Endothelial cell of umbilical vein (primary cell): ENCODE results near the gene ACVR2B. TPM values are rescaled to one million over a fixed set of nuclear protein-coding genes. Genes with fewer than 3 reads are reported as not detected.

ENCODE experiments used
- BruUV-seq: library from RNA; stranded (reverse); fragments of 400-500 nt; replicated peaks from 2 replicates; lab custom pipeline; 2021; lab: Mats Ljungman, UMichigan
- CTCF ChIA-PET: fragments of 300-600, 350-600 bp; sonication (Branson Sonifier 250); formaldehyde crosslinking; loops from one replicate; lab custom pipeline; 2021; ENCODE audit warnings: antibody characterized with exemption, inconsistent platforms; lab: Charles Lee
- POLR2A ChIA-PET: fragments of 300-600, 350-600 bp; sonication (Branson Sonifier 250); formaldehyde crosslinking; loops from one replicate; lab custom pipeline; 2021; ENCODE audit warnings: antibody characterized with exemption, inconsistent platforms; lab: Charles Lee
- DNase-seq: peaks from one replicate; pipeline ENCODE4 v3.0.0-alpha.2; 2011; ENCODE audit warnings: low read depth, low spot score
- FAIRE-seq: peaks from 2 replicates; lab custom pipeline; 2011; peaks lifted over from hg19 to GRCh38; lab: Jason Lieb, UNC
- H2AFZ ChIP-seq: 2 replicates; pipeline ENCODE4 v1.6.0; 2012; ENCODE audit warnings: low read depth, low read length, control low read depth, inconsistent platforms
- H3K27ac ChIP-seq: 2 replicates; pipeline ENCODE4 v1.5.1; 2011; ENCODE audit warnings: low read depth, mild to moderate bottlenecking, control low read depth, low read length, moderate library complexity; ENCODE audit not compliant: insufficient read depth
- H3K27me3 ChIP-seq, 2 experiments: 2 replicates each; pipeline versions ENCODE4 v1.6.0 to v1.6.1; 2011; ENCODE audit warnings: low read length in 2 of 2, mixed read lengths in 1 of 2; ENCODE audit not compliant: control insufficient read depth in 2 of 2, insufficient read depth in 2 of 2
- H3K36me3 ChIP-seq, 2 experiments: 2 replicates in 1 of 2; 3 replicates in 1 of 2; pipeline ENCODE4 v1.5.1; 2011; ENCODE audit warnings: low read length in 2 of 2, mild to moderate bottlenecking in 1 of 2, moderate library complexity in 1 of 2; ENCODE audit not compliant: control insufficient read depth in 2 of 2, insufficient read depth in 2 of 2; ENCODE audit errors: extremely low read depth in 1 of 2
- H3K4me1 ChIP-seq: 3 replicates; pipeline ENCODE4 v1.5.1; 2011; ENCODE audit warnings: mild to moderate bottlenecking, low read length; ENCODE audit not compliant: control insufficient read depth, insufficient read depth; ENCODE audit errors: extremely low read depth
- H3K4me2 ChIP-seq: 2 replicates; pipeline ENCODE4 v1.6.1; 2011; ENCODE audit warnings: low read length, control low read depth, mixed read lengths; ENCODE audit not compliant: insufficient read depth
- H3K4me3 ChIP-seq, 3 experiments: fragments of 200-600 bp in 1 of 3; sonication (generic), shearing (Covaris generic) in 1 of 3; replicated peaks in 1 of 3; 2 replicates each; pipeline ENCODE4 v1.5.1; 2011 to 2016; ENCODE audit warnings: control low read depth in 3 of 3, low read length in 3 of 3, mild to moderate bottlenecking in 2 of 3, inconsistent platforms in 1 of 3, low read depth in 1 of 3, moderate library complexity in 1 of 3; ENCODE audit not compliant: insufficient read depth in 1 of 3
- H3K79me2 ChIP-seq: 2 replicates; pipeline ENCODE4 v1.6.0; 2012; ENCODE audit warnings: low read length, inconsistent platforms; ENCODE audit not compliant: control insufficient read depth, insufficient read depth
- H3K9ac ChIP-seq: replicated peaks from 2 replicates; pipeline ENCODE3; 2011; ENCODE audit warnings: low read length, control low read depth; ENCODE audit not compliant: insufficient read depth; ENCODE audit errors: extremely low read depth
- H3K9me1 ChIP-seq: replicated peaks from 3 replicates; pipeline ENCODE4 v1.6.0; 2011; ENCODE audit warnings: mild to moderate bottlenecking, low read length; ENCODE audit not compliant: control insufficient read depth, insufficient read depth; ENCODE audit errors: extremely low read depth
- H3K9me3 ChIP-seq: replicated peaks from 2 replicates; pipeline ENCODE4 v1.5.1; 2012; ENCODE audit warnings: low read length, inconsistent platforms; ENCODE audit not compliant: control insufficient read depth, insufficient read depth
- H4K20me1 ChIP-seq: replicated peaks from 2 replicates; pipeline ENCODE3; 2011; ENCODE audit warnings: mild to moderate bottlenecking, low read length; ENCODE audit not compliant: control insufficient read depth, insufficient read depth; ENCODE audit errors: extremely low read depth
- CTCF ChIP-seq, 2 donors: IDR thresholded peaks; 1 replicate in 1 of 2; 2 replicates in 1 of 2; pipeline ENCODE4 v1.5.1; 2011; ENCODE audit warnings: low read length in 2 of 2, mild to moderate bottlenecking in 2 of 2, moderate library complexity in 2 of 2, control low read depth in 1 of 2, inconsistent platforms in 1 of 2, low read depth in 1 of 2; ENCODE audit not compliant: insufficient read depth in 1 of 2; ENCODE audit errors: extremely low read depth in 1 of 2
- EZH2 ChIP-seq: IDR thresholded peaks from 2 replicates; pipeline ENCODE4 v1.6.1; 2012; ENCODE audit warnings: borderline replicate concordance, low read depth, mild to moderate bottlenecking, moderate library complexity, low read length, inconsistent platforms; ENCODE audit not compliant: severe bottlenecking
- FOS ChIP-seq: IDR thresholded peaks from 2 replicates; pipeline ENCODE4 v1.6.1; 2011; ENCODE audit warnings: mild to moderate bottlenecking, low read length, moderate library complexity, borderline replicate concordance; ENCODE audit not compliant: insufficient read depth
- GATA2 ChIP-seq: IDR thresholded peaks from 2 replicates; pipeline ENCODE4 v1.7.0; 2011; ENCODE audit warnings: low read depth, mild to moderate bottlenecking, moderate library complexity, mixed read lengths, low read length; ENCODE audit not compliant: insufficient read length, insufficient read depth
- JUN ChIP-seq: IDR thresholded peaks from 2 replicates; pipeline ENCODE4 v1.6.1; 2011; ENCODE audit warnings: borderline replicate concordance, low read depth; ENCODE audit not compliant: insufficient read length, insufficient read depth
- MAX ChIP-seq: IDR thresholded peaks from 2 replicates; pipeline ENCODE4 v1.6.1; 2011; ENCODE audit not compliant: insufficient read depth, insufficient read length
- MYC ChIP-seq: IDR thresholded peaks from one replicate; pipeline ENCODE4 v1.6.1; 2011; ENCODE audit warnings: mild to moderate bottlenecking, low read depth, low read length
- POLR2A ChIP-seq: IDR thresholded peaks from 2 replicates; pipeline ENCODE4 v1.6.1; 2012; ENCODE audit warnings: low read depth, mild to moderate bottlenecking, control low read depth, low read length
- POLR2AphosphoS5 ChIP-seq: IDR thresholded peaks from 2 replicates; pipeline ENCODE4 v1.6.1; 2012; ENCODE audit warnings: low read depth, mild to moderate bottlenecking, control low read depth, low read length, moderate library complexity; ENCODE audit not compliant: insufficient read depth
- dilution Hi-C: fragments of 300-500 bp; cut with MboI; formaldehyde crosslinking; loops from one replicate; pipeline ENCODE4 v1.15.0; 2019; ENCODE audit warnings: low sequenced_read_pairs; ENCODE audit not compliant: extremely low pct_ligation_motif_present
- intact Hi-C: fragments of 100-400 bp; cut with micrococcal nuclease; formaldehyde crosslinking; loops from one replicate; pipeline ENCODE4 v1.10.0; 2022
- polyA plus RNA-seq, 4 experiments: library from polyadenylated mRNA; depleted of rRNA in 3 of 4; stranded (reverse) in 3 of 4; unstranded in 1 of 4; fragments of >200 nt; gene quantifications; 2 replicates each; pipeline versions ENCODE4 v1.2.1 to v1.2.3, GENCODE V29; 2011 to 2012; ENCODE audit warnings: missing spikeins in 1 of 4
- total RNA-seq: library from RNA; stranded (reverse); gene quantifications from 2 replicates; pipeline ENCODE4 v1.2.3, GENCODE V29; 2021

Gene ACVR2B
- total and polyA plus RNA-seq, 2 donors (not counting 3 experiments of a cell fraction or from before 2014, with no cell fraction given), result 2.0 to 4.9 TPM

- no peak for FAIRE-seq
- no peaks in the 10 kb centered on the region for H3K79me2 ChIP-seq
- no TSS peak for BruUV-seq
- ChIA-PET POLR2A (no interaction called here), CTCF (interaction anchor here (1.3 kb wide), 1 partner anchor 33 kb away, joined by 4 read pairs; no protein-coding TSS in a partner anchor)
- no peaks in the 10 kb centered on the region for H3K36me3 ChIP-seq
- TF ChIP-seq POLR2AphosphoS5, result no peak
- no peak for TF ChIP-seq FOS
- no peak for TF ChIP-seq CTCF (IDR thresholded peaks at IDR 0.05; ENCODE audit: extremely low read depth in 1 of 2, insufficient read depth in 1 of 2, low read depth in 1 of 2, low read length in 2 of 2)
- no peak for TF ChIP-seq POLR2A
- no peak for TF ChIP-seq MAX
- no peak for TF ChIP-seq EZH2
- TF ChIP-seq MYC, result no peak
- TF ChIP-seq JUN, result no peak
- no peak for TF ChIP-seq GATA2
- no peak overlapping the region for H3K27ac ChIP-seq
- H3K4me1 ChIP-seq, result no peaks in the 10 kb centered on the region
- no peaks in the 10 kb centered on the region for H3K27me3 ChIP-seq
- no peaks in the 10 kb centered on the region for H3K9me3 ChIP-seq
- intact Hi-C loops, result no loop called here
- H4K20me1 ChIP-seq, result no peaks in the 10 kb centered on the region
- dilution Hi-C loops, result no loop called here
- H2AFZ ChIP-seq, result no peak overlapping the region
- H3K4me3 ChIP-seq, result no peak overlapping the region
- no peaks in the 10 kb centered on the region for H3K9me1 ChIP-seq
- H3K4me2 ChIP-seq, result no peak overlapping the region
- no peak for DNase-seq
- H3K9ac ChIP-seq, result no peak overlapping the region
Measured at GRCh38 chr3:38446812-38447211, 6.9 kb upstream of the ACVR2B start.
